8988T (cell line): ENCODE measurements around the gene RIMBP2.

Source experiments
- DNase-seq: peaks from one replicate; pipeline ENCODE4 v3.0.0; 2011

The RIMBP2 gene

GRCh38 chr12:130433411-130433810 lies 282.7 kb downstream of the RIMBP2 start:
- no peak for DNase-seq

- no peak for DNase-seq
These were observed 284.9 kb downstream of the RIMBP2 start for GRCh38 chr12:130431176-130431575.

- DNase-seq: no peak
These were observed 286.2 kb downstream of the RIMBP2 start for GRCh38 chr12:130429656-130430505.

GRCh38 chr12:130428116-130428515 lies 288.0 kb downstream of the RIMBP2 start:
- no peak for DNase-seq

- DNase-seq: no peak
These were observed 288.7 kb downstream of the RIMBP2 start for GRCh38 chr12:130427381-130427887.

- DNase-seq: no peak
These were observed 290.3 kb downstream of the RIMBP2 start for GRCh38 chr12:130425698-130426245.

- DNase-seq: no peak
These were observed 291.0 kb downstream of the RIMBP2 start for GRCh38 chr12:130424858-130425697.

- no peak for DNase-seq
These were observed 291.9 kb downstream of the RIMBP2 start for GRCh38 chr12:130423991-130424857.

GRCh38 chr12:130423136-130423535 lies 293.0 kb downstream of the RIMBP2 start:
- no peak for DNase-seq

- no peak for DNase-seq
These were observed 293.4 kb downstream of the RIMBP2 start for GRCh38 chr12:130422676-130423075.

- no peak for DNase-seq
These were observed 294.2 kb downstream of the RIMBP2 start for GRCh38 chr12:130421896-130422295.

- DNase-seq: no peak
These were observed 296.0 kb downstream of the RIMBP2 start for GRCh38 chr12:130420071-130420470.

- DNase-seq: no peak
These were observed 297.0 kb downstream of the RIMBP2 start for GRCh38 chr12:130419116-130419515.

GRCh38 chr12:130418251-130418650 lies 297.8 kb downstream of the RIMBP2 start:
- DNase-seq: no peak

GRCh38 chr12:130414381-130414780 lies 301.7 kb downstream of the RIMBP2 start:
- no peak for DNase-seq

GRCh38 chr12:130413909-130414308 lies 302.2 kb downstream of the RIMBP2 start:
- DNase-seq: no peak

GRCh38 chr12:130412384-130412783 lies 303.7 kb downstream of the RIMBP2 start:
- no peak for DNase-seq

GRCh38 chr12:130405332-130405731 lies 310.8 kb downstream of the RIMBP2 start:
- DNase-seq: no peak

GRCh38 chr12:130401703-130402102 lies 314.4 kb downstream of the RIMBP2 start:
- DNase-seq: no peak

GRCh38 chr12:130398100-130398848 lies 317.8 kb downstream of the RIMBP2 start:
- no peak for DNase-seq

- no peak for DNase-seq
These were observed 319.4 kb downstream of the RIMBP2 start for GRCh38 chr12:130396667-130397066.

GRCh38 chr12:130394906-130395305 lies 321.2 kb downstream of the RIMBP2 start:
- no peak for DNase-seq
